Measurements from ENCODE around the gene SERPINA5. TPM values are rescaled to one million over a fixed set of nuclear protein-coding genes. Genes with fewer than 3 reads are reported as not detected.

SERPINA5 gene
- total RNA-seq, 1 experiment from 2014 or later, result 2.2 TPM

GRCh38 chr14:94583557-94583956, 2.3 kb downstream of the SERPINA5 start:
- H3K9me3 ChIP-seq, result no peaks in the 10 kb centered on the region
- BruUV-seq (replicated peaks), result no TSS peak
- Mint-ChIP-seq H3K27ac (ENCODE audit: unreplicated experiment) (no peak overlapping the region), H3K27me3 (ENCODE audit: insufficient read depth, unreplicated experiment) (no peaks in the 10 kb centered on the region), H3K4me3 (ENCODE audit: unreplicated experiment) (no peak overlapping the region), H3K36me3 (ENCODE audit: insufficient read depth, unreplicated experiment) (no peaks in the 10 kb centered on the region), H3K4me1 (ENCODE audit: low read depth, unreplicated experiment) (peaks cover 7% of the 10 kb centered on the region), H3K9me3 (ENCODE audit: unreplicated experiment) (peaks cover 7% of the 10 kb centered on the region)
- ChIA-PET POLR2A (no interaction called here), CTCF (interaction anchor here (0.5 to 0.6 kb wide), 2 partner anchors 150 to 450 kb away, joined by 3 to 4 read pairs; no protein-coding TSS in a partner anchor)
- no peak overlapping the region for H3K4me3 ChIP-seq (ENCODE audit: low read depth, low read length)
- no peak for DNase-seq
- H3K4me1 ChIP-seq, result peaks cover 12% of the 10 kb centered on the region; the same call in 1 of the 2 replicates
- TF ChIP-seq, protein P1, sequence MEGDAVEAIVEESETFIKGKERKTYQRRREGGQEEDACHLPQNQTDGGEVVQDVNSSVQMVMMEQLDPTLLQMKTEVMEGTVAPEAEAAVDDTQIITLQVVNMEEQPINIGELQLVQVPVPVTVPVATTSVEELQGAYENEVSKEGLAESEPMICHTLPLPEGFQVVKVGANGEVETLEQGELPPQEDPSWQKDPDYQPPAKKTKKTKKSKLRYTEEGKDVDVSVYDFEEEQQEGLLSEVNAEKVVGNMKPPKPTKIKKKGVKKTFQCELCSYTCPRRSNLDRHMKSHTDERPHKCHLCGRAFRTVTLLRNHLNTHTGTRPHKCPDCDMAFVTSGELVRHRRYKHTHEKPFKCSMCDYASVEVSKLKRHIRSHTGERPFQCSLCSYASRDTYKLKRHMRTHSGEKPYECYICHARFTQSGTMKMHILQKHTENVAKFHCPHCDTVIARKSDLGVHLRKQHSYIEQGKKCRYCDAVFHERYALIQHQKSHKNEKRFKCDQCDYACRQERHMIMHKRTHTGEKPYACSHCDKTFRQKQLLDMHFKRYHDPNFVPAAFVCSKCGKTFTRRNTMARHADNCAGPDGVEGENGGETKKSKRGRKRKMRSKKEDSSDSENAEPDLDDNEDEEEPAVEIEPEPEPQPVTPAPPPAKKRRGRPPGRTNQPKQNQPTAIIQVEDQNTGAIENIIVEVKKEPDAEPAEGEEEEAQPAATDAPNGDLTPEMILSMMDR (IDR thresholded peaks at IDR 0.05; ENCODE audit: insufficient read depth in 1 of 2, low read depth in 1 of 2, low read length in 1 of 2, severe bottlenecking in 1 of 2, unreplicated experiment in 1 of 2), result no peak
- no peaks in the 10 kb centered on the region for H3K36me3 ChIP-seq (ENCODE audit: control insufficient read depth, insufficient read depth, low read length)
- H3K27me3 ChIP-seq (replicated peaks; ENCODE audit: control insufficient read depth, insufficient read depth, low read length), result no peaks in the 10 kb centered on the region
- intact Hi-C loops (cut with micrococcal nuclease; ENCODE audit: unreplicated experiment), result no loop called here

- H3K27ac Mint-ChIP-seq (ENCODE audit: unreplicated experiment), result no peak overlapping the region
- DNase-seq, result no peak
- TF ChIP-seq, protein P1 (IDR thresholded peaks at IDR 0.05; ENCODE audit: insufficient read depth in 1 of 2, low read depth in 1 of 2, low read length in 1 of 2, severe bottlenecking in 1 of 2, unreplicated experiment in 1 of 2), result no peak
- H3K9me3 Mint-ChIP-seq (ENCODE audit: unreplicated experiment), result no peaks in the 10 kb centered on the region
- no TSS peak for BruUV-seq (replicated peaks)
- intact Hi-C loops (cut with micrococcal nuclease; ENCODE audit: unreplicated experiment), result no loop called here
- no peaks in the 10 kb centered on the region for H3K27me3 Mint-ChIP-seq (ENCODE audit: insufficient read depth, unreplicated experiment)
- no peaks in the 10 kb centered on the region for H3K36me3 ChIP-seq (ENCODE audit: control insufficient read depth, insufficient read depth, low read length)
- CTCF ChIA-PET, result no interaction called here
- POLR2A ChIA-PET, result no interaction called here
- H3K27me3 ChIP-seq (replicated peaks; ENCODE audit: control insufficient read depth, insufficient read depth, low read length), result no peaks in the 10 kb centered on the region
- no peaks in the 10 kb centered on the region for H3K9me3 ChIP-seq
- peaks cover 7% of the 10 kb centered on the region for H3K4me1 Mint-ChIP-seq (ENCODE audit: low read depth, unreplicated experiment)
- no peaks in the 10 kb centered on the region for H3K36me3 Mint-ChIP-seq (ENCODE audit: insufficient read depth, unreplicated experiment)
- H3K4me3 Mint-ChIP-seq (ENCODE audit: unreplicated experiment), result no peak overlapping the region
- no peak overlapping the region for H3K4me3 ChIP-seq (ENCODE audit: low read depth, low read length)
- H3K4me1 ChIP-seq, result peaks cover 12% of the 10 kb centered on the region; the same call in 1 of the 2 replicates
Measured at GRCh38 chr14:94584591-94585280, 3.5 kb downstream of the SERPINA5 start.

DNA sequence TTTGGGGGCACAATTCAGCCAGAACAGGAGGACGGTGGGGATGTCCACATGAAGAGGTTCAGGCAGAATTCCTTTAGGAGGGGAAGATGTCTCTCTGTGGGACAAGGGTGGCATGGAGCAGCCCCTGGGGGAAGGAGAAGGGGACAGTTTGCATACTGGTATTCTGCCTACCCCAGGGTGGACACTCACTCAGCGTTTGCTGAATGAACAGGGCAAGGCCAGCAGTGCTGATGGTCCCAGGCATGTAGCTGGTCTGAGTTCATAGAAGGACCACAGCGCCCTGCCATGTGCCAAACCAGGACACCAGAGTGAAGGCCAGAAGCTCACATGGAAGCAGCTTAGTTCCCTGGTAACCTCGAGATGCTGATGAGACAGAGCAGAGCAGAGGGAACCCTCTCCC, 5.4 kb downstream of the SERPINA5 start:
- H3K36me3 ChIP-seq (ENCODE audit: control insufficient read depth, insufficient read depth, low read length), result no peaks in the 10 kb centered on the region
- H3K4me3 ChIP-seq (ENCODE audit: low read depth, low read length), result no peak overlapping the region
- Mint-ChIP-seq H3K4me3 (ENCODE audit: unreplicated experiment) (no peak overlapping the region), H3K4me1 (ENCODE audit: low read depth, unreplicated experiment) (peaks cover 7% of the 10 kb centered on the region), H3K27me3 (ENCODE audit: insufficient read depth, unreplicated experiment) (no peaks in the 10 kb centered on the region), H3K9me3 (ENCODE audit: unreplicated experiment) (peaks cover 9% of the 10 kb centered on the region), H3K36me3 (ENCODE audit: insufficient read depth, unreplicated experiment) (no peaks in the 10 kb centered on the region), H3K27ac (ENCODE audit: unreplicated experiment) (no peak overlapping the region)
- intact Hi-C loops (cut with micrococcal nuclease; ENCODE audit: unreplicated experiment), result no loop called here
- TF ChIP-seq, protein P1 (IDR thresholded peaks at IDR 0.05; ENCODE audit: insufficient read depth in 1 of 2, low read depth in 1 of 2, low read length in 1 of 2, severe bottlenecking in 1 of 2, unreplicated experiment in 1 of 2), result no peak
- no TSS peak for BruUV-seq (replicated peaks)
- POLR2A ChIA-PET, result interaction anchor here (0.6 kb wide), 1 partner anchor 1285 kb away, joined by 3 read pairs; no protein-coding TSS in a partner anchor
- H3K27me3 ChIP-seq (replicated peaks; ENCODE audit: control insufficient read depth, insufficient read depth, low read length), result no peaks in the 10 kb centered on the region
- CTCF ChIA-PET, result interaction anchor here (0.5 kb wide), 1 partner anchor 65 kb away, joined by 3 read pairs; no protein-coding TSS in a partner anchor
- DNase-seq, result no peak
- H3K9me3 ChIP-seq, result no peaks in the 10 kb centered on the region
- H3K4me1 ChIP-seq, result peaks cover 12% of the 10 kb centered on the region; the same call in 1 of the 2 replicates
